ENCODE results near the gene SERPINB8.

Gene SERPINB8

GRCh38 chr18:63964908-63965307 lies 5.0 kb upstream of the SERPINB8 start:
- no peak for DNase-seq (ENCODE audit: low read depth)

GRCh38 chr18:63965716-63966330 lies 4.1 kb upstream of the SERPINB8 start:
- DNase-seq (ENCODE audit: low read depth): no peak

GRCh38 chr18:63970809-63971205 lies 926 bp downstream of the SERPINB8 start:
- DNase-seq (ENCODE audit: low read depth): no peak

DNA sequence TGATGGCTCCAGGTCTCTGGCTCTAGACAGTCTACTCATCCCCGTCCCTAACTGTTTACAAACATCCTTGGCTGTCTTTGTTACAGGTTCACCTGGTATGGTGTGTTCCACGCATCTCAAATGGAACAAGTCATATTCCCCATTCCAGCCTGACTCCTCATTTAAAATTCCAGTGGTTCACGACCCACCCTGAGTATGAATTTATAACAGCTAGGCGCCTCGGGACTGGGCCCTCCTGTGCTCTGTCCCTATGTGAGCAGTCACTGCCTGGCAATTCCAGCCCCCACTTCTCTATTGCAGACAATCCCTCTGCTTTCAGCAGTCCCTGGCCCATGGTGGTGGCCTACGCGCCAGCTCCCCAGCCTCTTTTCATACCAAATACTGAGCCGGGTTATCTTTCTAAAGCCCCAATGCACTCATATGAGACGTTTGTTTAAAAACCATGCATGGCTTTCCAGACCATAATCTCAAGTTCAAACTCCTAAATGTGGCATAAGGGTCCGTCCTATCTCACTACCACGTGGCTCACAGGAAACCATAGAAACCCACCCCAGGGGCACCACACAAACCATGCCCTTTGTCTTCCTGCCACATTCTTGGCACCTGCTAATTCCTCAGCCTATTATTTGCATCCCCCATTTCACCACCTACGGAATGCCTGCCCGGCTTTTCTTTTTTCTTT lies 1.6 kb downstream of the SERPINB8 start:
- no peak for DNase-seq (ENCODE audit: low read depth)

DNA sequence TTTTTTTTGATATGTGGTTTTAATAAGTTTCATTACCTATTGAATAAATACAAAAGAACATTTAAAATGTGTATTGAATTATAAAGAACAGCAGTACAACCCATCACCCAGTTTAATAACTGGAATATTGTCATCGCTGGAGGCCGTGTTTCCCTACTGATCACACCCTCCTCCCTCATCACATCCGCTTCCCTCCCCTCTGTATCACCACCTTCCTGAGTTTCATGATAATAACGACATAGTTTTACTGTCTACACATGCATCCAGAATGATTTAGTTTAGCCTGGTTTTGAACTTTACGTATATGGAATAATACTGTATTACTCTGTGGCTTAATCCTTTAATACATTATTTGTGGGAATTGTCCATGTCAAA lies 2.1 kb downstream of the SERPINB8 start:
- no peak for DNase-seq (ENCODE audit: low read depth)

DNA sequence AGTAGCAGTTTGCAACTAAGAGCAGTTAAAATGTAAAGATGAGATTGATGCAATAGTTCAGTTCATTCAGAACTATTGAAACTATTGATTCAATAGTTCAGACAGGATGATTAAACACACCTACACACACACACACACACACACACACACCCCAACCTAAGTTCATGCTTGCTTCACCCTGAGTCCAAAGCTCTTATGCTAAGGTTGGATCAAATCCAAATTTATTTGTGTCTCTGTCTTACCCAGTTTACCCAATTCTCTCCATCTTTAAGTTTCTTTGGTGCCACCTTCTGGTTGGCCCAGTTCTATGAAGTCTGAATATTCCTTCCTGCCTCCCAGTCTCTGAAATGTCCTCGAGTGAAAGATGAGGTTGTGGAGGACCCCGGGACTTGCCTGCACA lies 5.1 kb downstream of the SERPINB8 start:
- no peak for DNase-seq (ENCODE audit: low read depth)

DNA sequence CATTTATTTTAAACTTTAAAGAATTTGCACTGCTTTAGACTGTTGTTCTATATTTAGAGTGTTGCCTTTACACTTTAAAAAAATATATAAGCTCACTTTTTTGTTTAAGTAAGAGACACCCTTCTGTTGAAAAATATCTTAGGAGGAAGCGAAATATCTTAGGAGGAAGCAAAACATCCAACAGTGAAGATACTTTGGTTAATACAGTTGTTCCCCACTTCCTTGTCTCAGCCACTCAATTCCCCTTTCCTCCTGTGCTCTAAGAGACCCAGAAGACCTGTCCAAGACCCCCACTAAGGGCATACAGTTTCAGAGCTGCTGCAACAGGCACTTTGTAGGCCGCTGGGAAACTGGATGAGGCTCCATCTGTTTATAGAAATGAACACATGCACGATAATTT lies 5.7 kb downstream of the SERPINB8 start:
- DNase-seq (ENCODE audit: low read depth): no peak

DNA sequence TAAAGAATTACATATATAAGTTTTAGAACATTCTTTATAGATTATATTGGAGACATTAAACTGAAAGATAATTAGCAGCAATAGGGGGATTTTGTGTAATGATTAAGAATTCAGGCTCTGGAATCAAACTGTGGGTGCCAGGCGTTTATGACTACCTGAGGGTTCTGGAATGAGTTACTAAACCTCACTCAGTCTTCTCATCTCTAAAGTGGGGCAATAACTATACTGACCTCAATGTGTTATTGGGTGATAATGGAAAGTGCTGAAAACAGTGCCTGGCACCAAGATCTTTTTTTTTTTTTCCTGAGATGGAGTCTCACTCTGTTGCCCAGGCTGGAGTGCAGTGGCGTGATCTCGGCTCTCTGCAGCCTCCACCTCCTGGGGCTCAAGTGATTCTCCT lies 7.2 kb downstream of the SERPINB8 start:
- DNase-seq (ENCODE audit: low read depth): no peak

GRCh38 chr18:63979409-63979920 lies 9.6 kb downstream of the SERPINB8 start:
- no peak for DNase-seq (ENCODE audit: low read depth)

DNA sequence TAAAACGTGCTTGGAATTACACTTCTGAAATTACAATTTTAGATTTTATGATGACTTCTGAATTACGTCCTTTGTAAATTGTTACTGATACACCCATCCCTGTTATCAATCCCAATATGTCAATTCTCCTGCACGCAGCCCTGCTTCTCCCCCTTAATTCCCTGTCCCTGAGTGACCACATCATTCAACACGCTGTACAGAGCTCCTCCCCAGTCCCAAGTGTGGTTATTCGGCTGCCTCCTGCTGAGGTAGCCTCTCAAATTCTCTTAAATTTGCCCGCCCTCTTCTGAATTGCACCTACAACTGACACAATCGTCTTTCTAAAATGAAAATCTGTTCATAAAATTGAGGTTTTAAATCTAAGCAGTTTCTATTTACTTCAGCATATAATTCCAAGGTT lies 10.1 kb downstream of the SERPINB8 start:
- no peak for DNase-seq (ENCODE audit: low read depth)

GRCh38 chr18:63980896-63981460 lies 11.1 kb downstream of the SERPINB8 start:
- no peak for DNase-seq (ENCODE audit: low read depth)

DNA sequence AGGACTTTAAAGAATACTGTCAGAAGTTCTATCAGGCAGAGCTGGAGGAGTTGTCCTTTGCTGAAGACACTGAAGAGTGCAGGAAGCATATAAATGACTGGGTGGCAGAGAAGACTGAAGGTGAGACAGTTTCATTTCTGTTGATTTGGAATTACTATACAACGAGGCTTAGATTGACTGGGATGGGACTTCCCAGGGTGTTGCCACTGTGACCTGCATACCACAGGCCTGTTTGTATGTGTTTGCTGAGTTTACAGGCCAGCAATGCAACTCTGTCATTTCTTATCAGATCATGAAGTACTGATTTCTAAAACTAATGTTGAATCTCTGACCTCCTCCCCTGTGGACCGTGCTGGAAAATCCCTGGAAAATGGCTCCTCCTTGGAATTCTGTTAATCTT lies 11.8 kb downstream of the SERPINB8 start:
- DNase-seq (ENCODE audit: low read depth): no peak

GRCh38 chr18:63982361-63982760 lies 12.5 kb downstream of the SERPINB8 start:
- DNase-seq (ENCODE audit: low read depth): no peak

- no peak for DNase-seq (ENCODE audit: low read depth)
Observed at GRCh38 chr18:63986885-63987284, 17.0 kb downstream of the SERPINB8 start.

- no peak for DNase-seq (ENCODE audit: low read depth)
Observed at GRCh38 chr18:63987743-63988142, 17.9 kb downstream of the SERPINB8 start.

DNA sequence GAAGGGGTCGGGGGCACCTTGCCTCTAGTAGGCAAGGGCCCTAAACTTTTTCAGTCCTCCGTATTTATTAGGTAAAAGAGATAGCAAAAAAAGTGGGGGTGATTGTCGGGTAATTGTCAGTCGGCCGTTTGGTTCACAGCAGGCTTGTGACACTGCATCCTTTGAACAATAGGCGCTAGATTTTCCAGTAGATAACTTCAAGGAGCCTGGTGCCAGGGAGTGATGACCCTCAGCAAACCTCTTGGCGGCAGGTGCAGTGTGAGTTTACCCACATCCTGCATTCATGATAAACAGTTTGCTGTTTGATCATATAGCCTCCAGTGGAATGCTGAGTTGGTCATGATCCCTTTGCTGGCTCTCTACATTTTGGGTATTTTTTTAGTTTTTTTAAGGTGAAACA lies 22.9 kb downstream of the SERPINB8 start:
- DNase-seq (ENCODE audit: low read depth): no peak

DNA sequence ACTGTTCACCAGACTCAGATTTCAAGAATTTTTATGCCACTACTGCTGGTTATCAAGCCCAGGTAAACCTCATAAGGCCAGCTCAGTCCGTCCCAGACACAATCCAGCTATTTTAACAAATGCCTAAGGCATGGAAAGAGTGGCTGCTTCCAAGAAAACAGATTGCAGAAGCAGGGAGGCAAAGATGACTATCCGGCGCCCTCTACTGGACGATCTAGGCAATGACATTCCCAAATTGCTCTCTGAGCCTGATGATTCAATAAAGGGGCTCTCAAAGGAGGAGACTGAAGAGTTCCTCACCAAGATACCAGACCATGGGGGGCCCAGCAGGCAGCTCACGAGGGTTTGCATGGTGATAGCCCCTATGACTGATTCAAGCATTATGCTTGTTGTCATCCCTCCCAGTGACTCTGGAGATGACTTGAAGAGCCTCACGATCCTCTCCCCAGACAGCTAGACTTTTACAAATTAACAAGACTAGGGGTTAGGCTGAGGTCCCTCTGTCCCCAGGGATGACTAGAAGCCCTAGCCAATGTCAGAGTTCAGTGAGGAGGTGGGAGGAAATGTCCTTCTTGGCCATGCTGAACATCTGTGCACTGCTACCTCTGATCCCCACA lies 25.0 kb downstream of the SERPINB8 start:
- DNase-seq (ENCODE audit: low read depth): no peak

GRCh38 chr18:63997041-63997440 lies 27.2 kb downstream of the SERPINB8 start:
- no peak for DNase-seq (ENCODE audit: low read depth)

GRCh38 chr18:63997606-63998005 lies 27.7 kb downstream of the SERPINB8 start:
- DNase-seq (ENCODE audit: low read depth): no peak

- no peak for DNase-seq (ENCODE audit: low read depth)
Observed at GRCh38 chr18:63999871-64000270, 30.0 kb downstream of the SERPINB8 start.

- no peak for DNase-seq (ENCODE audit: low read depth)
Observed at GRCh38 chr18:64002581-64002980, 32.7 kb downstream of the SERPINB8 start.

DNA sequence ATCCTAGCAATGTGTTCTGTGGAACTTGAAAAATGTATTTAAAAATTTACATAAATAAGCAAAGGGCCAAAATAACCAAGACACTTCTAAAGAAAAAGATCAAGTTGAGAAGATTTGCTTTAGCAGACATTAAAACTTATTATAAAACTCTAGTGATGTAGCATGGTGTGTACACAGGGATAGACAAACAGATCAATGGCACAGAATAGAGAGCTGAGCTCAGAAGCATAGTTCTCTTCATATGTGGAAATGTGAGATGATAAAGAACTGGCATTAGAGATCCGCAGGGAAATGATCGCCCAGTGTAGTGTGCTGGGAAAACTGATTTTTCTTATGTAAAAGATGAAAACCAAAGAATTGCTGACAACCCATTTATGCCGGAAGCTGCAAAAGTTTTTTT lies 39.4 kb downstream of the SERPINB8 start:
- no peak for DNase-seq (ENCODE audit: low read depth)

DNA sequence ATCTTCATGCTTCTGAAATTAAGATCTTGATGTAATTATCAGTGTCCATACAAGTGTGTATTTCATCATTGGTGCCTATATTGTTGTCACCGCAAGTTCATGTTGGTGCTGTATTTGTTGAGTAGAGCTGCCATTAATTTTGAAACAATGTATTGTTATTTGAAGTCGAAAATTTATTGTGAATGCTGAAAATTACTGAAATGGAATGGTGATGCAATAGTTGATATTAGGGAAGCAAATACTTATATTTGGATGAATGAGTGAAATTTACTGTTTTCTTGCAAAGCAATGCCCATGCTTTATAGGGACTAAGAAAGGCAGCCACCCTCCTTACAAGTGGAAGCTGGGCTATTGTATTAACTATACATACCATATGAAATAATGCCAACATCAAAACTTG lies 41.6 kb downstream of the SERPINB8 start:
- no peak for DNase-seq (ENCODE audit: low read depth)
